Nephron progenitor cell (in vitro differentiated cells): ENCODE results near the gene INSR.

Experiments
- DNase-seq: peaks from one replicate; pipeline ENCODE4 v3.0.0; 2021
- H3K27ac Mint-ChIP-seq: 2 replicates; pipeline ENCODE4 v1.8.0; 2021; ENCODE audit warnings: mild to moderate bottlenecking, moderate library complexity, mixed read lengths
- H3K27me3 Mint-ChIP-seq: 2 replicates; pipeline ENCODE4 v1.8.0; 2021; ENCODE audit warnings: mild to moderate bottlenecking, low read depth, mixed read lengths; ENCODE audit not compliant: poor library complexity
- H3K36me3 Mint-ChIP-seq: 2 replicates; pipeline ENCODE4 v1.8.0; 2021; ENCODE audit warnings: low read depth, mixed read lengths
- H3K4me1 Mint-ChIP-seq: 2 replicates; pipeline ENCODE4 v1.8.0; 2021; ENCODE audit warnings: mixed read lengths
- H3K4me3 Mint-ChIP-seq: 2 replicates; pipeline ENCODE4 v1.8.0; 2021; ENCODE audit warnings: mild to moderate bottlenecking, moderate library complexity, mixed read lengths
- H3K9me3 Mint-ChIP-seq: 2 replicates; pipeline ENCODE4 v1.8.0; 2021; ENCODE audit warnings: mild to moderate bottlenecking, moderate library complexity, mixed read lengths
- TF ChIP-seq, protein P1 (sequence below): fragments of 200-600 bp; sonication (generic); IDR thresholded peaks from 2 replicates; pipeline ENCODE4 v1.5.0; 2021; ENCODE audit warnings: antibody characterized with exemption

The INSR gene

DNA sequence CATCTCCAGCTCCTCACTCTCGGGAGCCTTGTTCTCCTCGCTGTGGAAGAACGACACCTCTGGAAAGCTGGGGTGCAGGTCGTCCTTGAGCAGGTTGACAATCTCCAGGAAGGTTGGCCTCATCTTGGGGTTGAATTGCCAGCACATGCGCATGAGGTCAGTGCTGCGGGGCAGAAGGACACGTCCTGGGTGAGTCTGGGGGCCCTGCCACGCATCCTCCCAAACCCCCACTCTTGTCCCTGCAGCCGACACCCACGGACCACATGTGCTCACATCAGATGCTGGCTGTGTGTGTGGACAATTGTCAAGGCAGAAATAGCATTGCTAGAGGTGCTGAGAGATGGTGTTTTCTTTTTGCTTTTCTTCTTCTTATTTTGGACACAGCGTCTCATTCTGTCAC, 177.0 kb downstream of the INSR start:
- H3K36me3 Mint-ChIP-seq, result peaks cover 56% of the 10 kb centered on the region
- peaks cover 20% of the 10 kb centered on the region for H3K9me3 Mint-ChIP-seq
- TF ChIP-seq, protein P1, sequence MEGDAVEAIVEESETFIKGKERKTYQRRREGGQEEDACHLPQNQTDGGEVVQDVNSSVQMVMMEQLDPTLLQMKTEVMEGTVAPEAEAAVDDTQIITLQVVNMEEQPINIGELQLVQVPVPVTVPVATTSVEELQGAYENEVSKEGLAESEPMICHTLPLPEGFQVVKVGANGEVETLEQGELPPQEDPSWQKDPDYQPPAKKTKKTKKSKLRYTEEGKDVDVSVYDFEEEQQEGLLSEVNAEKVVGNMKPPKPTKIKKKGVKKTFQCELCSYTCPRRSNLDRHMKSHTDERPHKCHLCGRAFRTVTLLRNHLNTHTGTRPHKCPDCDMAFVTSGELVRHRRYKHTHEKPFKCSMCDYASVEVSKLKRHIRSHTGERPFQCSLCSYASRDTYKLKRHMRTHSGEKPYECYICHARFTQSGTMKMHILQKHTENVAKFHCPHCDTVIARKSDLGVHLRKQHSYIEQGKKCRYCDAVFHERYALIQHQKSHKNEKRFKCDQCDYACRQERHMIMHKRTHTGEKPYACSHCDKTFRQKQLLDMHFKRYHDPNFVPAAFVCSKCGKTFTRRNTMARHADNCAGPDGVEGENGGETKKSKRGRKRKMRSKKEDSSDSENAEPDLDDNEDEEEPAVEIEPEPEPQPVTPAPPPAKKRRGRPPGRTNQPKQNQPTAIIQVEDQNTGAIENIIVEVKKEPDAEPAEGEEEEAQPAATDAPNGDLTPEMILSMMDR, result no peak
- no peaks in the 10 kb centered on the region for H3K4me1 Mint-ChIP-seq
- H3K27me3 Mint-ChIP-seq, result no peaks in the 10 kb centered on the region
- no peak for DNase-seq
- no peak overlapping the region for H3K27ac Mint-ChIP-seq
- no peak overlapping the region for H3K4me3 Mint-ChIP-seq

DNA sequence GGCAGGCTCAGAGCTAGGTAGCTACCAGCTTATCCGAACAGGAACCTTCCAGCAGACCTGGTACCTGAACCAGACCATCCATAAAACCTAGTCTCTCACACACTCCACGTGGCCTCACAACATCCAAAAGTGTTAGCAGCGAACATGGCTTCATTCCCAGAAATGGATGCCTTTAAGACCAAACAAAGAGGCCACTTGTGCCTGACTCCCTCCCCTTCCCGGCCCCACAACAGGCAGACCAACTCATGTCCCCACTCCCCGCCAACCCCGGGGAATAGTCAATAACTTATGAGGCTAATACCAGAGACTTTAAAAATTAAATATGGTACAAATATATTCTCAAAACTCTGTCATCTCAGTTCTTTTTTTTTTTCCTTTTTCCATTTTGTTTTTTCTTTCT, 178.5 kb downstream of the INSR start:
- Mint-ChIP-seq H3K9me3 (peaks cover 20% of the 10 kb centered on the region), H3K36me3 (peaks cover 46% of the 10 kb centered on the region), H3K27me3 (no peaks in the 10 kb centered on the region), H3K4me3 (no peak overlapping the region), H3K27ac (no peak overlapping the region), H3K4me1 (no peaks in the 10 kb centered on the region)
- TF ChIP-seq, protein P1, result no peak
- DNase-seq, result no peak

DNA sequence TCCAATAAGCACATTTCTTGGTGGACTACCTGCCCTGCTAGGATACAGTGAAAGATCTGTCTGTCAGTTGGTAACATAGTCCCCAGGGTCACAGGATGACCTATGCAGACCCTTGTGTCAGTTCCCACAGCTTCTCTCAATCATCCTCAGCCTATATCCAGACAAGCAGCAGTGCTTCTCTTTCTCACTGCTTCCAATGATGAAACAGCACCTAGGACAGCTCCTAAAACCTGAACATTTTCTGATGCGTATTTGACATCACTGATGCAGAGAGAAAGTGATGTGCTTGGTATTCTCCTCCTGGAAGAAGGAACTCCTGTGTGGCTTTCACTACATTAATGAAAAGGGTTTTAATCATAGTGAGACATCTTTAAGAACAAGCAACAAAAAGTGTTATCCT, 181.0 kb downstream of the INSR start:
- Mint-ChIP-seq H3K9me3 (peaks cover 20% of the 10 kb centered on the region), H3K27me3 (no peaks in the 10 kb centered on the region), H3K4me3 (no peak overlapping the region), H3K36me3 (peaks cover 25% of the 10 kb centered on the region), H3K27ac (no peak overlapping the region), H3K4me1 (no peaks in the 10 kb centered on the region)
- TF ChIP-seq, protein P1, result no peak
- DNase-seq, result no peak

DNA sequence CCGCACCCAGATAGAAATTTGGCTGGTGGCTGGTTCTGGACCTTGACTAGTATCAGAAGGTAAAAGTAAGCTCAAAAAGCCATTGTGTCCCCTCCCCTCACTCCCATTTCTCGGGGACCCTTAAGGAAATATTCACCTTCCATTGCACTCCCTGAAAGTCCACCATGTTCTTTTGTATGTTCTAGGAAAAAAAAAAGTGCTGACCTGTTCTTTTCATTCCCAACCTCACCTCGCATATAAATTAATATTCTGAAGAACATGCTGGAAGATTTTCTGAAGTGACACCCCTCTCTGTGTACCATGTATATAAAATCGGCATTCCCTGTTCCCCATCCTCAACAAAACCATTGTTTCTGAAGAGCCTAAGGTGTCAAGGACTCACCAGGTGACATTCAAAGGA, 181.5 kb downstream of the INSR start:
- H3K4me1 Mint-ChIP-seq, result no peaks in the 10 kb centered on the region
- peaks cover 25% of the 10 kb centered on the region for H3K36me3 Mint-ChIP-seq
- no peaks in the 10 kb centered on the region for H3K27me3 Mint-ChIP-seq
- TF ChIP-seq, protein P1, result no peak
- H3K4me3 Mint-ChIP-seq, result no peak overlapping the region
- no peak overlapping the region for H3K27ac Mint-ChIP-seq
- no peak for DNase-seq
- H3K9me3 Mint-ChIP-seq, result peaks cover 20% of the 10 kb centered on the region

GRCh38 chr19:7109678-7110289, 184.4 kb downstream of the INSR start:
- H3K36me3 Mint-ChIP-seq, result peaks cover 9% of the 10 kb centered on the region

More at GRCh38 chr19:7109678-7110289, 184.4 kb downstream of the INSR start:
- Mint-ChIP-seq H3K27ac (no peak overlapping the region), H3K9me3 (peaks cover 20% of the 10 kb centered on the region), H3K4me1 (no peaks in the 10 kb centered on the region), H3K4me3 (no peak overlapping the region), H3K27me3 (no peaks in the 10 kb centered on the region)
- TF ChIP-seq, protein P1, result no peak
- no peak for DNase-seq
